GM12878 (cell line): ENCODE data around the gene ITGB5. TPM values are rescaled to one million over a fixed set of nuclear protein-coding genes. Genes with fewer than 3 reads are reported as not detected.

Experiments
- ATAC-seq: fragments of 200-7000 bp; cut with Tn5 transposase; 3 replicates; pipeline ENCODE4 v1.9.1; 2020; ENCODE audit warnings: mild to moderate bottlenecking, moderate library complexity
- BruUV-seq: library from RNA; stranded (reverse); fragments of 400-500 nt; replicated peaks from 2 replicates; lab custom pipeline; 2021; lab: Mats Ljungman, UMichigan
- CTCF ChIA-PET: fragments of 300-600 bp; sonication (Branson Sonifier 250); formaldehyde crosslinking; extraction: SDS; loops from one replicate; lab custom pipeline; 2021; ENCODE audit warnings: inconsistent platforms; lab: Yijun Ruan, JAX
- POLR2A ChIA-PET: fragments of 350-600 bp; formaldehyde crosslinking; extraction: SDS; loops from one replicate; lab custom pipeline; 2021; ENCODE audit warnings: inconsistent platforms; lab: Charles Lee
- RAD21 ChIA-PET: fragments of 300-600 bp; sonication (Branson Sonifier 250); formaldehyde crosslinking; loops from one replicate; lab custom pipeline; 2023; ENCODE audit warnings: antibody characterized with exemption; ENCODE audit not compliant: unreplicated experiment; lab: Charles Lee
- SMC1A ChIA-PET: fragments of 300-600 bp; sonication (Branson Sonifier 250); formaldehyde crosslinking; loops from one replicate; lab custom pipeline; 2023; ENCODE audit not compliant: unreplicated experiment, uncharacterized antibody; lab: Charles Lee
- DNase-seq: peaks from one replicate; pipeline ENCODE4 v3.0.0-alpha.2; 2011; ENCODE audit warnings: low read depth, low spot score
- FAIRE-seq: peaks from 3 replicates; lab custom pipeline; 2011; peaks lifted over from hg19 to GRCh38; lab: Jason Lieb, UNC
- H2AFZ ChIP-seq: 2 replicates; pipeline ENCODE4 v1.6.0; 2011; ENCODE audit warnings: low read depth, low read length, control low read depth; ENCODE audit not compliant: control insufficient read depth
- H3K27ac ChIP-seq: 2 replicates; pipeline ENCODE4 v1.5.1; 2011; ENCODE audit warnings: control low read depth; ENCODE audit not compliant: control insufficient read depth, insufficient read depth
- H3K27me3 ChIP-seq, 2 experiments: replicated peaks in 1 of 2; 2 replicates each; pipeline versions ENCODE4 v1.6.0 to v1.6.1; 2011; ENCODE audit warnings: low read length in 1 of 2; ENCODE audit not compliant: control insufficient read depth in 2 of 2, insufficient read depth in 2 of 2
- H3K36me3 ChIP-seq, 2 experiments: 2 replicates each; pipeline ENCODE4 v1.5.1; 2011; ENCODE audit warnings: low read length in 1 of 2; ENCODE audit not compliant: control insufficient read depth in 2 of 2, insufficient read depth in 2 of 2
- H3K4me1 ChIP-seq: 2 replicates; pipeline ENCODE4 v1.6.1; 2011; ENCODE audit warnings: mild to moderate bottlenecking, low read length, moderate library complexity, mixed read lengths; ENCODE audit not compliant: control insufficient read depth, insufficient read depth
- H3K4me2 ChIP-seq: 2 replicates; pipeline ENCODE4 v1.6.0; 2011; ENCODE audit warnings: control low read depth; ENCODE audit not compliant: control insufficient read depth, insufficient read depth
- H3K4me3 ChIP-seq: fragments of 200-600 bp; sonication (generic); 2 replicates; pipeline ENCODE4 v1.5.1; 2016
- H3K79me2 ChIP-seq: 2 replicates; pipeline ENCODE4 v1.6.0; 2011; ENCODE audit warnings: low read length; ENCODE audit not compliant: control insufficient read depth, insufficient read depth
- H3K9ac ChIP-seq: 2 replicates; pipeline ENCODE4 v1.8.0; 2011; ENCODE audit warnings: low read length, control low read depth, mixed read lengths; ENCODE audit not compliant: control insufficient read depth, insufficient read depth
- H3K9me3 ChIP-seq: replicated peaks from 3 replicates; pipeline ENCODE4 v1.5.1; 2011; ENCODE audit warnings: mild to moderate bottlenecking, low read length; ENCODE audit not compliant: control insufficient read depth, insufficient read depth
- H4K20me1 ChIP-seq: 2 replicates; pipeline ENCODE4 v1.6.0; 2011; ENCODE audit not compliant: control insufficient read depth, insufficient read depth
- ATF3 ChIP-seq: IDR thresholded peaks from 2 replicates; pipeline ENCODE4 v1.6.1; 2011; ENCODE audit warnings: low read depth, mild to moderate bottlenecking, low read length, moderate library complexity, borderline replicate concordance; ENCODE audit errors: extremely low read depth
- CREM ChIP-seq: IDR thresholded peaks from 2 replicates; pipeline ENCODE4 v1.6.1; 2014; ENCODE audit warnings: antibody characterized with exemption, low read depth
- CTCF ChIP-seq, 3 experiments: IDR thresholded peaks in 2 of 3; conservative IDR thresholded peaks in 1 of 3; 2 replicates each; pipeline ENCODE4 v1.5.1; 2011; ENCODE audit warnings: low read depth in 3 of 3, low read length in 3 of 3, mild to moderate bottlenecking in 3 of 3, control low read depth in 2 of 3, moderate library complexity in 2 of 3, inconsistent platforms in 1 of 3, mixed read lengths in 1 of 3; ENCODE audit not compliant: control insufficient read depth in 2 of 3, insufficient read depth in 1 of 3; ENCODE audit errors: extremely low read depth in 1 of 3
- DPF2 ChIP-seq: fragments of 450-650 bp; IDR thresholded peaks from 2 replicates; pipeline ENCODE4 v1.6.1; 2017; ENCODE audit warnings: mild to moderate bottlenecking
- FOXM1 ChIP-seq: IDR thresholded peaks from 2 replicates; pipeline ENCODE4 v1.6.1; 2012; ENCODE audit warnings: low read depth, mild to moderate bottlenecking, inconsistent platforms, low read length, moderate library complexity
- HCFC1 ChIP-seq: fragments of 150-350 bp; IDR thresholded peaks from 2 replicates; pipeline ENCODE4 v1.6.1; 2014; ENCODE audit warnings: low read length
- HDGF ChIP-seq: fragments of 450-650 bp; IDR thresholded peaks from 2 replicates; pipeline ENCODE4 v1.6.1; 2016; ENCODE audit warnings: antibody characterized with exemption
- IKZF1 ChIP-seq: fragments of 450-650 bp; conservative IDR thresholded peaks from 2 replicates; pipeline ENCODE4 v1.6.1; 2017; ENCODE audit warnings: antibody characterized with exemption, mild to moderate bottlenecking
- NBN ChIP-seq: fragments of 450-650 bp; IDR thresholded peaks from 2 replicates; pipeline ENCODE4 v1.6.1; 2016
- POLR2AphosphoS5 ChIP-seq: IDR thresholded peaks from 2 replicates; pipeline ENCODE4 v1.6.1; 2011; ENCODE audit warnings: mild to moderate bottlenecking, low read length, inconsistent platforms
- RAD21 ChIP-seq: IDR thresholded peaks from 2 replicates; pipeline ENCODE4 v1.6.1; 2011; ENCODE audit warnings: mild to moderate bottlenecking, low read depth, low read length, moderate library complexity; ENCODE audit not compliant: insufficient read depth
- RB1 ChIP-seq: fragments of 450-650 bp; formaldehyde crosslinking; IDR thresholded peaks from 2 replicates; pipeline ENCODE4 v1.6.1; 2017; ENCODE audit warnings: mild to moderate bottlenecking, borderline replicate concordance
- SMC3 ChIP-seq: IDR thresholded peaks from 2 replicates; pipeline ENCODE4 v1.6.1; 2011; ENCODE audit warnings: low read length, improper control_type of control experiment, borderline replicate concordance
- SUPT20H ChIP-seq: IDR thresholded peaks from 2 replicates; pipeline ENCODE4 v1.6.1; 2011; ENCODE audit warnings: low read depth, mild to moderate bottlenecking, low read length, moderate library complexity, borderline replicate concordance; ENCODE audit not compliant: control insufficient read depth
- TCF12 ChIP-seq: IDR thresholded peaks from 2 replicates; pipeline ENCODE4 v1.6.1; 2011; ENCODE audit warnings: low read depth, mild to moderate bottlenecking, low read length
- YY1 ChIP-seq: IDR thresholded peaks from 2 replicates; pipeline ENCODE4 v1.6.1; 2011; ENCODE audit warnings: low read depth, mild to moderate bottlenecking, low read length
- ZNF207 ChIP-seq: fragments of 450-650 bp; IDR thresholded peaks from 2 replicates; pipeline ENCODE4 v1.6.1; 2014; ENCODE audit warnings: antibody characterized with exemption, mild to moderate bottlenecking, borderline replicate concordance
- ZNF592 ChIP-seq: fragments of 450-650 bp; IDR thresholded peaks from 2 replicates; pipeline ENCODE4 v1.6.1; 2017; ENCODE audit warnings: mild to moderate bottlenecking, moderate library complexity
- WGBS: methylation state at CpG from one replicate; pipeline ENCODE4 v1.1.6; 2016; ENCODE audit warnings: low lambda C conversion rate; ENCODE audit not compliant: insufficient replicate concordance, insufficient coverage; ENCODE audit errors: missing lambda C conversion rate; 5-methylcytosine and 5-hydroxymethylcytosine counted together
- in situ Hi-C: fragments of 300-500 bp; cut with MboI; formaldehyde crosslinking; loops from 9 replicates; pipeline ENCODE4 v1.14.3; 2018; ENCODE audit warnings: mixed read lengths
- intact Hi-C: fragments of 100-400 bp; cut with micrococcal nuclease; formaldehyde crosslinking; loops from one replicate; pipeline ENCODE4 v1.14.2; 2022; ENCODE audit not compliant: unreplicated experiment
- polyA plus RNA-seq, 11 experiments: library from polyadenylated mRNA; depleted of rRNA in 4 of 11; unstranded in 6 of 11; stranded (reverse) in 5 of 11; fragments of >200 nt; fragmentation: Nextera tagmentation in 4 of 11; fragmentation: Illumina TruSeq in 1 of 11; extraction: Ambion mirVana in 4 of 11; extraction: Trizol in 1 of 11; gene quantifications; 1 replicate in 1 of 11; 2 replicates in 10 of 11; pipeline versions ENCODE4 v1.2.1 to v1.2.3, GENCODE V29; 2011 to 2016; ENCODE audit warnings: inconsistent platforms in 2 of 11, missing spikeins in 2 of 11, low read depth in 1 of 11
- total RNA-seq, 4 experiments: library from RNA; depleted of rRNA in 3 of 4; stranded (reverse); fragments of >200 nt in 3 of 4; fragmentation: Illumina TruSeq in 1 of 4; extraction: Trizol in 1 of 4; gene quantifications; 2 replicates each; pipeline versions ENCODE4 v1.2.1 to v1.2.3, GENCODE V29; 2013 to 2021

Gene ITGB5
- total and polyA plus RNA-seq, 10 of the 15 experiments (the other 5 are each of a cell fraction or from before 2014, with no cell fraction given): 0.05 to 10.0 (median 0.83) TPM; not detected in 2

- ATAC-seq (peak; percentile 91), FAIRE-seq (peak; percentile 89), DNase-seq (peak; percentile 49)
- Histone ChIP-seq H3K36me3 (no peaks in the 10 kb centered on the region), H3K4me1 (no peaks in the 10 kb centered on the region), H3K27ac (no peak overlapping the region), H3K4me2 (peak overlapping the region; percentile 56), H3K79me2 (no peaks in the 10 kb centered on the region), H2AFZ (peak overlapping the region; percentile 68), H3K9me3 (no peaks in the 10 kb centered on the region), H4K20me1 (no peaks in the 10 kb centered on the region), H3K27me3 (no peaks in the 10 kb centered on the region; a peak in 2 of 4 replicates), H3K9ac (no peak overlapping the region), H3K4me3 (no peak overlapping the region)
- ChIA-PET POLR2A (interaction anchor here (0.8 to 1.6 kb wide), 4 partner anchors 140 to 401 kb away, joined by 3 to 4 read pairs (median 3); no protein-coding TSS in a partner anchor), CTCF (interaction anchor here (0.6 to 14.8 kb wide), 59 partner anchors 9 to 824 kb away, joined by 3 to 551 read pairs (median 6); partner anchors contain the start of genes ITGB5 and MUC13), SMC1A (interaction anchor here (0.6 to 10.3 kb wide), 45 partner anchors 9 to 824 kb away, joined by 3 to 242 read pairs (median 5); no protein-coding TSS in a partner anchor), RAD21 (interaction anchor here (0.5 to 7.0 kb wide), 44 partner anchors 9 to 824 kb away, joined by 3 to 174 read pairs (median 4); no protein-coding TSS in a partner anchor)
- WGBS: 7% methylated on average over 15 of the region's 15 CpGs
- intact Hi-C loops (loop anchor here (1.0 to 5.0 kb wide), 3 partner anchors 140 to 675 kb away; no protein-coding TSS in a partner anchor), in situ Hi-C loops (loop anchor here (5.0 kb wide), 3 partner anchors 141 to 826 kb away; no protein-coding TSS in a partner anchor)
- BruUV-seq: no TSS peak
- peak; percentile 94 to 96 (median 94) for TF ChIP-seq CTCF (IDR thresholded peaks at IDR 0.05 in 2 of 3, conservative IDR thresholded peaks at IDR 0.05 in 1 of 3; ENCODE audit: control insufficient read depth in 2 of 3, extremely low read depth in 1 of 3, insufficient read depth in 1 of 3, low read depth in 3 of 3, low read length in 3 of 3)
- TF ChIP-seq RB1: peak; percentile 45; the same call in 1 of the 2 replicates
- TF ChIP-seq FOXM1: no peak
- TF ChIP-seq ZNF207: 0 out of 2 replicates have a peak, but pooled peaks have one; percentile 15
- peak; percentile 38; the same call in 1 of the 2 replicates for TF ChIP-seq HDGF
- TF ChIP-seq DPF2: no peak
- TF ChIP-seq TCF12: no peak
- no peak for TF ChIP-seq POLR2AphosphoS5
- peak; percentile 96 for TF ChIP-seq SMC3
- TF ChIP-seq IKZF1: 0 out of 2 replicates have a peak, but pooled peaks have one; percentile 22
- no peak for TF ChIP-seq SUPT20H
- TF ChIP-seq YY1: peak; percentile 65; the same call in 1 of the 2 replicates
- TF ChIP-seq NBN: peak; percentile 68; the same call in 1 of the 2 replicates
- TF ChIP-seq HCFC1: no peak
- 0 out of 2 replicates have a peak, but pooled peaks have one; percentile 19 for TF ChIP-seq CREM
- peak; percentile 93 for TF ChIP-seq RAD21
- no peak for TF ChIP-seq ATF3
- TF ChIP-seq ZNF592: no peak
These were observed 125.8 kb downstream of the ITGB5 start for GRCh38 chr3:124761250-124761796.
